Hepatocyte (in vitro differentiated cells): ENCODE results near the gene MAST3.

Experiments used
- CTCF ChIP-seq: fragments of 200-600 bp; sonication (generic); IDR thresholded peaks from 2 replicates; pipeline ENCODE4 v1.5.1; 2016; ENCODE audit warnings: antibody characterized with exemption, mild to moderate bottlenecking; ENCODE audit not compliant: poor library complexity
- EZH2 ChIP-seq: fragments of 200-600 bp; sonication (generic); IDR thresholded peaks from 2 replicates; pipeline ENCODE4 v1.6.1; 2016; ENCODE audit warnings: antibody characterized with exemption, mild to moderate bottlenecking, borderline replicate concordance
- EZH2phosphoT487 ChIP-seq: fragments of 200-600 bp; sonication (generic); IDR thresholded peaks from one replicate; pipeline ENCODE4 v1.6.1; 2018; ENCODE audit warnings: antibody characterized with exemption, mild to moderate bottlenecking, low read depth, moderate library complexity; ENCODE audit not compliant: unreplicated experiment, severe bottlenecking

- TF ChIP-seq CTCF (peak; percentile 97), EZH2 (no peak), EZH2phosphoT487 (no peak)
Observed at GRCh38 chr19:18058208-18059009, 39.2 kb upstream of the MAST3 start.
